ENCODE measurements around the gene NFKBIA.

DNA sequence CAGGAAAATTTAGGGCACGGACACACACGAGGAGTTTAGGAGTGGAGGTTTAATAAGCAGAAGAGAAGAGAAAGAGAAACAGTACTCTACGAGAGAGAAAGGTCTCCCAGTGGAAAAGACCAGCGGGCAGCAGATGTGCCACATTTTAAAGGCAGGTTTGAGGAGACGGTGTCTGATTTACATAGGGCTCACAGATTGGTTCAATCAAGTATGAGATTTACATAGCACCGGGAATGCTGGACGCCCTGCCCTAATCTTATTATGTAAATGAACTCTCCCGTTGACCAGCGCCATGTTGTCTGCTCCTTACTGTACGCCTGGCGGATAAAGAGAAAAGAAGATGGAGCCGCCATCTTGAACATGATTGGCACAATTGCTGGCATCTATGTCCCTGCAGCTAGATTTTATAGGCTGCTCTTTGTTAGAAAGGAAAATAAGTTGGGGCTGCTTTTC, 17.9 kb downstream of the NFKBIA start:
- TF ChIP-seq, protein P1, sequence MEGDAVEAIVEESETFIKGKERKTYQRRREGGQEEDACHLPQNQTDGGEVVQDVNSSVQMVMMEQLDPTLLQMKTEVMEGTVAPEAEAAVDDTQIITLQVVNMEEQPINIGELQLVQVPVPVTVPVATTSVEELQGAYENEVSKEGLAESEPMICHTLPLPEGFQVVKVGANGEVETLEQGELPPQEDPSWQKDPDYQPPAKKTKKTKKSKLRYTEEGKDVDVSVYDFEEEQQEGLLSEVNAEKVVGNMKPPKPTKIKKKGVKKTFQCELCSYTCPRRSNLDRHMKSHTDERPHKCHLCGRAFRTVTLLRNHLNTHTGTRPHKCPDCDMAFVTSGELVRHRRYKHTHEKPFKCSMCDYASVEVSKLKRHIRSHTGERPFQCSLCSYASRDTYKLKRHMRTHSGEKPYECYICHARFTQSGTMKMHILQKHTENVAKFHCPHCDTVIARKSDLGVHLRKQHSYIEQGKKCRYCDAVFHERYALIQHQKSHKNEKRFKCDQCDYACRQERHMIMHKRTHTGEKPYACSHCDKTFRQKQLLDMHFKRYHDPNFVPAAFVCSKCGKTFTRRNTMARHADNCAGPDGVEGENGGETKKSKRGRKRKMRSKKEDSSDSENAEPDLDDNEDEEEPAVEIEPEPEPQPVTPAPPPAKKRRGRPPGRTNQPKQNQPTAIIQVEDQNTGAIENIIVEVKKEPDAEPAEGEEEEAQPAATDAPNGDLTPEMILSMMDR (IDR thresholded peaks at IDR 0.05), result no peak
- no peak for TF ChIP-seq POLR2A (IDR thresholded peaks at IDR 0.05)

All from heart left ventricle (tissue), 13 donors.